Nephron progenitor cell (in vitro differentiated cells): ENCODE data around the gene LRP1.

Experiments used
- DNase-seq: peaks from one replicate; pipeline ENCODE4 v3.0.0; 2021
- H3K27ac Mint-ChIP-seq: 2 replicates; pipeline ENCODE4 v1.8.0; 2021; ENCODE audit warnings: mild to moderate bottlenecking, moderate library complexity, mixed read lengths
- H3K27me3 Mint-ChIP-seq: 2 replicates; pipeline ENCODE4 v1.8.0; 2021; ENCODE audit warnings: mild to moderate bottlenecking, low read depth, mixed read lengths; ENCODE audit not compliant: poor library complexity
- H3K36me3 Mint-ChIP-seq: 2 replicates; pipeline ENCODE4 v1.8.0; 2021; ENCODE audit warnings: low read depth, mixed read lengths
- H3K4me1 Mint-ChIP-seq: 2 replicates; pipeline ENCODE4 v1.8.0; 2021; ENCODE audit warnings: mixed read lengths
- H3K4me3 Mint-ChIP-seq: 2 replicates; pipeline ENCODE4 v1.8.0; 2021; ENCODE audit warnings: mild to moderate bottlenecking, moderate library complexity, mixed read lengths
- H3K9me3 Mint-ChIP-seq: 2 replicates; pipeline ENCODE4 v1.8.0; 2021; ENCODE audit warnings: mild to moderate bottlenecking, moderate library complexity, mixed read lengths
- CTCF ChIP-seq: fragments of 200-600 bp; sonication (generic); IDR thresholded peaks from 2 replicates; pipeline ENCODE4 v1.5.0; 2021; ENCODE audit warnings: antibody characterized with exemption

The LRP1 gene

DNA sequence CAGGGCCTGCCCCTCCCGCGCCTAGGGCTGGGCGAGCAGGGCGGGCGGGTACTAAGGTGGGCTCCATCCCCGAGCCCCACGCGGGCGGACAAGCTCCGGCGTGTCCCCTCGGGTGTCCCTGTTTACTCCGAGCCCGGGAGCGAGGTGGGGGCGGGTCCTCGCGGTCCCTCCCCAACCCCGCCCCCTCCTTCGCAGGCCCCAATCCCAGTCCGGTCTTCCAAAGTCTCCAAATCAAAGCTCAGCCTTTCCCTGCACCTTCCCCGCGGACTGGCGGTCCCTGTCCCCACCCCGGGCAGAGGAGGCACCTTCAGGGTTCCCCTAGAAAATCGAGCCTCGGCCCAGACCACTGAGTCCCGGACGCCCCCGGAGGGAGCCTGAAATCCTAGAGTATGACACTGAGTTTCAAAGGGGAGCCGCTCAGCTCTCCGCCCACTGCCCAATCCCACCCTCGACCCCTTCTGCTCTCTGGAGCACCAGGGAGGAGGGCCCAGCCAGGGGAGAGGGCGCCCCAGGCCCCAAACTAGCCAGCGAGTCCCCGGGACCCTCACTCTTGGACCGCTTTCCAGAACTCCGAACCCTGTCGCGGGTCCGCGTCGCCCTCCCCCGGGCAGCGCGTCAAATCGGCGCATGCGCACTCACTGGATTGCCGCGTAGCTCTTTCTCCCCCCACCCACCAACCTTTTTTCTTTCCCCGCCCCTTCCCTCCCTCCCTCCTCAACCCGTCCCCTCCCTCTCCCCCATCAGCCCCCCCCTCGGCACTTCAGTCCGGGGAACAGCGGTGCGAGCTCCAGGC is at the start of gene LRP1:
Gene LRP1, plus strand, starts transcription at position 758 of the 793 bp plus-strand sequence. CDS start 482 bp downstream, outside the sequence.
- Mint-ChIP-seq H3K4me1 (peaks cover 50% of the 10 kb centered on the region), H3K4me3 (peak within 1 kb of the TSS; percentile 90), H3K9me3 (no peaks in the 10 kb centered on the region), H3K27ac (peak within 1 kb of the TSS; percentile 94), H3K36me3 (no peaks in the 10 kb centered on the region), H3K27me3 (peaks cover 33% of the 10 kb centered on the region)
- peak; percentile 83 for DNase-seq
- no peak for TF ChIP-seq CTCF

DNA sequence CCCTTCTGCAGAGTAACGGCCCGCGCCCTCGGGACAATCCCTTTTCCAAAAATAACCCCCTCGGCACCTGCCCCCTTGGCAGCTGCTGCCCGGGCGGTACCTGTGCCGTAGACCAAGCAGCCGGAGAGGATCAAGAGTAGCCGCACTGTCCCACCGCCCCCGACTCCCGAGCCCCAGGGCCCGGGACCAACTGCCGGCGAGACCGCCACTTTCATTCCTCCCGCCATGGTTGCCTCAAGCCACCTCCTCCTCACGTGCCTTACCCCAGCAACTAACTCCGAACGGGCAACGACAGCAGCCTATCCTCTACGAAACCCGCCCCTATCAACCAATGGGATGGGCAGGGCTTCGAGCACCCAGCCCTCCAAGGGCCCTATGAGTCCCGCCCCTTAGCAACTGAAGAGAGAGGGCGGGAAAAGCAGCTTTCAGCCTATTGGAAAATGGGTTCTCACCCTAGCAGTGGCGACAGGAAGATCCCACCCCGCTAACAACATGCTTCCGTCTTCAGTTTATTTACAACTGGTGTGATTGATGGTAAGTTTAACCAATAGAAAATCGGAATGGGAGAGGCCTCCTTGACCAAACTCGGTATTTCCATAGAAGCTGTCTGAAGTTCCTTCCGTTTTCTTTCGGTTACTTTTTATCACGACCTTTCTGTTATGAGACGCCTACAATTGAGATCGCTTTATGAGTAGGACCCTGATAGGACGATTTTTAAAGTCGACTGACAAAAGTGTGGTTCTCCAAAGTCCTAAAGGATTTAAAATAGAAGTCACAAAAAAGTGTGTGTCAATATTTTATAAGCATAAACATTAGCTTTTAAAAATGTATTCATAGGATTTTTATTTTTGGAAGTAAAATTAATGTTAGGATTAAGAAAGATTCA is 49.5 kb upstream of the LRP1 start, which contains the start of gene NEMP1:
Gene NEMP1, minus strand, starts transcription at position 273 of the 886 bp plus-strand sequence. Its CDS starts 46 bp downstream, at position 227.
- Mint-ChIP-seq H3K9me3 (no peaks in the 10 kb centered on the region), H3K4me1 (peaks cover 37% of the 10 kb centered on the region), H3K27me3 (peaks cover 3% of the 10 kb centered on the region), H3K4me3 (peak within 1 kb of the TSS; percentile 96), H3K27ac (peak within 1 kb of the TSS; percentile 92), H3K36me3 (peaks cover 20% of the 10 kb centered on the region)
- no peak for TF ChIP-seq CTCF
- DNase-seq = peak; percentile 90

DNA sequence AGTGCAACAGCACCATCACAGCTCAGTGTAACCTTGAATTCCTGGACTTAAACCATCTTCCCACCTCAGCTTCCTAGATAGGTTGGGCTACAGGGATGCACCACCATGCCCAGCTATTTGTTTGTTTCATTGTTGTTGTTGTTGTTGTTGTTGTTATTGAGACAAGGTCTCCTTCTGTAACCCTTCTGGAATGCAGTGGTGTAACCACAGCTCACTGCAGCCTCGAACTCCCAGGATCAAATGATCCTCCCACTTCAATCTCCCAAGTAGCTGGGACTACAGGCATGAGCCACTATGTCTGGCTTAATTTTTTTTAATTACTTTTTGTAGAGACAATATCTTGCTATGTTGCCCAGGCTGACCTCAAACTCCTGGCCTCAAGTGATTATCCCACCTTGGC is 48.5 kb upstream of the LRP1 start:
- H3K4me3 Mint-ChIP-seq = peak overlapping the region; percentile 96
- no peak for TF ChIP-seq CTCF
- no peak overlapping the region for H3K27ac Mint-ChIP-seq
- peaks cover 48% of the 10 kb centered on the region for H3K4me1 Mint-ChIP-seq
- no peak for DNase-seq
- no peaks in the 10 kb centered on the region for H3K9me3 Mint-ChIP-seq
- H3K36me3 Mint-ChIP-seq = peaks cover 15% of the 10 kb centered on the region
- H3K27me3 Mint-ChIP-seq = peaks cover 3% of the 10 kb centered on the region

- no peak for DNase-seq
- no peak overlapping the region for H3K4me3 Mint-ChIP-seq
- peaks cover 58% of the 10 kb centered on the region for H3K4me1 Mint-ChIP-seq
- H3K9me3 Mint-ChIP-seq = no peaks in the 10 kb centered on the region
- no peak for TF ChIP-seq CTCF
- H3K27me3 Mint-ChIP-seq = peaks cover 3% of the 10 kb centered on the region
- no peak overlapping the region for H3K27ac Mint-ChIP-seq
- H3K36me3 Mint-ChIP-seq = peaks cover 14% of the 10 kb centered on the region
These were observed 47.4 kb upstream of the LRP1 start for GRCh38 chr12:57080855-57081254.

GRCh38 chr12:57085999-57086492 is 42.2 kb upstream of the LRP1 start:
- Mint-ChIP-seq H3K27me3 (peaks cover 3% of the 10 kb centered on the region), H3K4me3 (peak overlapping the region; percentile 87), H3K27ac (peak overlapping the region; percentile 97), H3K4me1 (peaks cover 61% of the 10 kb centered on the region), H3K36me3 (peaks cover 12% of the 10 kb centered on the region), H3K9me3 (no peaks in the 10 kb centered on the region)
- DNase-seq = no peak
- no peak for TF ChIP-seq CTCF
